Measurements from ENCODE around the gene CDKN2C.
A peak's percentile ranks its signal among the peaks of the same experiment; 100 is the strongest.

DNA sequence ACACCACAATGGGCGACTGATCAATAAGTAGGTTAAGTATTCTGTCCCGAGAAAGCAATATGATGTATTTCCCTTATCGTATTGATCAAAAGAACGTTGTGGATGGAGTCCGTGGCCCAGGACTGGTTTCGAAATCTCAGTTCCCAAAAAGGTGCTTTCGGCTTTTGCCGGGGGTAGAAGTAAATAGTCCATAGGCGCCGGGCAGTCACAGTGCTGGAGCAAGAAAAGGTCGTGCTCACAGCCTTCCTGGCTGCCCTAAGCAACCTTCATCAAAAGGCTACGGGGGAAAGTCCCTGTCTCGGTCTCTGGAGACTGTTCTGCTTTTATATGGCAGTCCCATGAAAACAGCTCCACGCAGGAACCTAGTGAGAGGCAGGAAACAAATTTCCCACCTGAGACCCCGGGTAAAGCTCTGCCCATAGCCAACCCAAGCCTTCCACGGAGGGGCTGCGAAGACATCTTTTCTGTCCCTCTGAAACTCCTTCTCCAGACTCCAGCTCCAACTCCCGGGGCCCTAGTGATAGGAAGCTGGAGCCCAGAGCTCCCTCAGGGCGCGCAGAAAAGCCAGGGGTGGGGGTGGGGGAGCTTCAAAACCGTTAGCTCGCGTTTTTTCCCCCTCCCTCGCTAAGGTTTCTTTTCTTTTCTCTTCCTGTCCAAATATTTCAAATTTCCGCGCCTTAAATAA lies 7.0 kb downstream of the CDKN2C start:
- no peak for TF ChIP-seq EZH2phosphoT487 (IDR thresholded peaks at IDR 0.05; ENCODE audit: low read depth, severe bottlenecking, unreplicated experiment)
- no peak for TF ChIP-seq CTCF (IDR thresholded peaks at IDR 0.05; ENCODE audit: poor library complexity)
- peak; percentile 48 for TF ChIP-seq EZH2 (IDR thresholded peaks at IDR 0.05; ENCODE audit: borderline replicate concordance)
